ENCODE results near the gene CLEC1B. TPM values are rescaled to one million over a fixed set of nuclear protein-coding genes. Genes with fewer than 3 reads are reported as not detected.

Gene CLEC1B
- total and polyA plus RNA-seq, 12 donors: 0.22 to 2.8 (median 0.46) TPM; not detected in 5

DNA sequence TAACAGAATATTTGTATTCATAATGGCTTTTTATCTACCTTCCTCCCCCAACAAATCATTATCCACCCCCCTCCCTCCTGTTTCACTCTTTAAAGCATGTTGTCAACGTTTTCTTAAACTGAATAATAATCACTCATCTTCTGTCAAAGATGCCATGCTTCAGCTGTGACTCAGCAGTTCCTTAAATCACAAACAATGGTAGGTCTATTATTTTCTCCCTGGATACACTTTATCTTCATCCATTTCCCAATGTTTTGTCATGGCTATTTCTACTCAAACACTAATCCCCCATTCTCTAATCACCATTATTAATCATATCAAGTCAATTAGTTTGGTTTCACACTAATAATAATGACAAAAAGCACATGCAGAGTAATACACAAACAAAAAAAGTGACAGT is 18.0 kb upstream of the CLEC1B start:
- no peak for DNase-seq
- Histone ChIP-seq H3K36me3 (replicated peaks in 1 of 2) (no peaks in the 10 kb centered on the region), H3K27ac (no peak overlapping the region), H3K4me3 (no peak overlapping the region), H3K4me1 (replicated peaks in 1 of 2) (no peaks in the 10 kb centered on the region), H3K27me3 (no peaks in the 10 kb centered on the region), H3K9me3 (replicated peaks in 1 of 3) (no peaks in the 10 kb centered on the region)
- intact Hi-C loops (cut with DNase I): no loop called here
- 2 to 17% (median 5%) methylated on average over 1 of the region's 1 CpG for WGBS, 4 donors
- TF ChIP-seq POLR2A (IDR thresholded peaks at IDR 0.05): no peak
- TF ChIP-seq, protein P1, sequence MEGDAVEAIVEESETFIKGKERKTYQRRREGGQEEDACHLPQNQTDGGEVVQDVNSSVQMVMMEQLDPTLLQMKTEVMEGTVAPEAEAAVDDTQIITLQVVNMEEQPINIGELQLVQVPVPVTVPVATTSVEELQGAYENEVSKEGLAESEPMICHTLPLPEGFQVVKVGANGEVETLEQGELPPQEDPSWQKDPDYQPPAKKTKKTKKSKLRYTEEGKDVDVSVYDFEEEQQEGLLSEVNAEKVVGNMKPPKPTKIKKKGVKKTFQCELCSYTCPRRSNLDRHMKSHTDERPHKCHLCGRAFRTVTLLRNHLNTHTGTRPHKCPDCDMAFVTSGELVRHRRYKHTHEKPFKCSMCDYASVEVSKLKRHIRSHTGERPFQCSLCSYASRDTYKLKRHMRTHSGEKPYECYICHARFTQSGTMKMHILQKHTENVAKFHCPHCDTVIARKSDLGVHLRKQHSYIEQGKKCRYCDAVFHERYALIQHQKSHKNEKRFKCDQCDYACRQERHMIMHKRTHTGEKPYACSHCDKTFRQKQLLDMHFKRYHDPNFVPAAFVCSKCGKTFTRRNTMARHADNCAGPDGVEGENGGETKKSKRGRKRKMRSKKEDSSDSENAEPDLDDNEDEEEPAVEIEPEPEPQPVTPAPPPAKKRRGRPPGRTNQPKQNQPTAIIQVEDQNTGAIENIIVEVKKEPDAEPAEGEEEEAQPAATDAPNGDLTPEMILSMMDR (IDR thresholded peaks at IDR 0.05): no peak

DNA sequence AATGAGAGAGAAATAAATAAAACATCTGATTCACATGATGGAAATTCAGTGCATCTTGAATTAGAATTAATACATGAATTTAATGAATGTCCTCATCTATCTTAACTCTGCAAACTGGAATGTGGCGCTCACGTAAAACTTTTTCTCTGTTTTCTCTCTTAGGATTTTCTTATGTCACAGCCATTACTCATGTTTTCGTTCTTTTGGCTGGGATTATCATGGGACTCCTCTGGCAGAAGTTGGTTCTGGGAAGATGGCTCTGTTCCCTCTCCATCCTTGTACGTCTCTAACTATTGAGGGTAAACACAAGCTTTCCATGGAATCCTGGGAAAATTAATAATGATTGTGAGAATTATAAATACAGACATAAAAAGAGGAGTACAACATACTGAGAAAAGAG is 16.5 kb upstream of the CLEC1B start:
- no peaks in the 10 kb centered on the region for H3K27me3 ChIP-seq
- no peak overlapping the region for H3K27ac ChIP-seq
- intact Hi-C loops (cut with DNase I): no loop called here
- TF ChIP-seq POLR2A (IDR thresholded peaks at IDR 0.05): no peak
- no peak for DNase-seq
- H3K4me1 ChIP-seq (replicated peaks in 1 of 2): no peaks in the 10 kb centered on the region
- H3K36me3 ChIP-seq (replicated peaks in 1 of 2): no peaks in the 10 kb centered on the region
- no peak overlapping the region for H3K4me3 ChIP-seq
- 71 to 77% (median 73%) methylated on average over 4 of the region's 4 CpGs for WGBS, 4 donors
- no peaks in the 10 kb centered on the region for H3K9me3 ChIP-seq (replicated peaks in 1 of 3)

GRCh38 chr12:10012630-10013330 is 13.9 kb upstream of the CLEC1B start:
- Histone ChIP-seq H3K9me3 (replicated peaks in 1 of 3) (no peaks in the 10 kb centered on the region), H3K27me3 (no peaks in the 10 kb centered on the region), H3K4me3 (no peak overlapping the region), H3K36me3 (replicated peaks in 1 of 2) (no peaks in the 10 kb centered on the region), H3K4me1 (replicated peaks in 1 of 2) (no peaks in the 10 kb centered on the region), H3K27ac (no peak overlapping the region)
- WGBS, 4 donors: 56 to 73% (median 71%) methylated on average over 6 of the region's 6 CpGs
- TF ChIP-seq, protein P1 (IDR thresholded peaks at IDR 0.05): no peak
- no peak for TF ChIP-seq POLR2A (IDR thresholded peaks at IDR 0.05)
- intact Hi-C loops (cut with DNase I): no loop called here
- DNase-seq: no peak

DNA sequence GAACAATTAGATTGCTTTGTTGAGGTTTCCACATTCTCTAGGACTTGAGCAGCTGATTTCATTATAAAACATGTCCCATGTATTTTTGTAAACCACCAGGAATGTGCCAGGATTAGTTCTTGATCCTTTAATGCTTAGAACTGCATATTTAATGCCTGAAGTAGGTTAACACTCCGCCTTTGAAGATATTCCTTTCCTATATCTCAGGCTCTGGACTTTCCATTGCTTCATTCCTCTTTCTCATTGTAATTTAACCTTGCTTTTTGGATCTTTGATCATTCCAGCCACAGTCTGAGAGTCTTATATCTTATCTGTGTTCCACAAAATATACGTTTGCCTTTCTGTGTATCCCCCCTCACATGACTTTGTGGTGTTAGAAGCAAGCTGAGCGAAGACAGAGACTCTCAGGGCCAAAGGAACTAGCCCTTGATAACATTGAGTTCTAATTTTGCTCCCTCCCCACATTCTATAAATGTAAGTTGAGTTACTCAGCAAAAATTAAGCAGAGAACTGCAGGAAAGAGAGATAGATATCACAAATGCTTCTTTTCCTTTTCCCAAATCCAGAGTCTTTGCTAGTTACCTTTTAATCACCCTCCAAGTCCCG is 2.4 kb upstream of the CLEC1B start:
- TF ChIP-seq, protein P1 (IDR thresholded peaks at IDR 0.05): no peak
- TF ChIP-seq POLR2A (IDR thresholded peaks at IDR 0.05): no peak
- H3K4me1 ChIP-seq (replicated peaks in 1 of 2): no peaks in the 10 kb centered on the region
- intact Hi-C loops (cut with DNase I): no loop called here
- WGBS, 4 donors: 57 to 61% (median 61%) methylated on average over 4 of the region's 4 CpGs
- H3K4me3 ChIP-seq: no peak overlapping the region
- no peaks in the 10 kb centered on the region for H3K9me3 ChIP-seq (replicated peaks in 1 of 3)
- H3K36me3 ChIP-seq (replicated peaks in 1 of 2): no peaks in the 10 kb centered on the region
- no peaks in the 10 kb centered on the region for H3K27me3 ChIP-seq
- no peak overlapping the region for H3K27ac ChIP-seq
- DNase-seq: no peak

DNA sequence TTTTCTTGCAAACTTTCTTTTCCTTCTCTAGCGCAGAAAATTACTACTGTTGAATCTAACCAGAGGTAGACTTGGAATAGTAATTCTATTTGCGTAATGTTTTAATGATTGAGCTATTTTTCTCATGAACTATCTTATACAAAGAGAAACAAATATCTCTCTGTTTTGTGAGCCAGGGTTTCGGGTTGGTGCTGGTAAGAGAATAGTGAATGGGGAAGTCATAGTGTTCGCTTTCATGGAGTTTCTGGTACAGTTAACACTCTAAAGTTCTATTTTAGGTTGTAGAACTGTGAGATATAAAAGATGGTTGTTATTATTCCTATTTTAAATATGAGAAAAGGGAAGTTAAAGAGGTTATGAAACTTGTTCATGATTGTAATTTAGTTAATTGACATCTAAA is 6.6 kb downstream of the CLEC1B start:
- TF ChIP-seq, protein P1 (IDR thresholded peaks at IDR 0.05): no peak
- no peak for TF ChIP-seq POLR2A (IDR thresholded peaks at IDR 0.05)
- Histone ChIP-seq H3K9me3 (replicated peaks in 1 of 3) (no peaks in the 10 kb centered on the region), H3K27me3 (no peaks in the 10 kb centered on the region), H3K4me3 (no peak overlapping the region), H3K36me3 (replicated peaks in 1 of 2) (no peaks in the 10 kb centered on the region), H3K4me1 (replicated peaks in 1 of 2) (no peaks in the 10 kb centered on the region), H3K27ac (no peak overlapping the region)
- intact Hi-C loops (cut with DNase I): no loop called here
- DNase-seq: no peak
- WGBS, 4 donors: 61 to 71% (median 65%) methylated on average over 4 of the region's 4 CpGs
